ENCODE data around the gene PLEKHM3.

DNA sequence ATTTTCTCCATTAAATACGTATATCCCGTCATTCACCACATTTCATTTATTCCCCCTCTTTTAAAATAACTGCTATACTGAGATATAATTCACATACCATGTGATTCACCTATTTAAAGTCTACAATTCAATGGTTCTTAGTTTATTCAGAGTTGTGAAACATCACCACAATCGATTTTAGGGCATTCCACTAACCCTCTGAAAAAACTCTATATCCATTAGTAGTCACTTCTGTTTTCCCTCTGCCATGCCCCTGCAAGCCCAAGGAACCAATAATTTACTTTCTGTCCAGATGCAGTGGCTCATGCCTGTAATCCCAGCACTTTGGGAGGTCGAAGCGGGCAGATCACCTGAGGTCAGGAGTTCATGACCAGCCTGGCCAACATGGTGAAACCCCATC lies 160.1 kb downstream of the PLEKHM3 start:
- TF ChIP-seq, protein P1, sequence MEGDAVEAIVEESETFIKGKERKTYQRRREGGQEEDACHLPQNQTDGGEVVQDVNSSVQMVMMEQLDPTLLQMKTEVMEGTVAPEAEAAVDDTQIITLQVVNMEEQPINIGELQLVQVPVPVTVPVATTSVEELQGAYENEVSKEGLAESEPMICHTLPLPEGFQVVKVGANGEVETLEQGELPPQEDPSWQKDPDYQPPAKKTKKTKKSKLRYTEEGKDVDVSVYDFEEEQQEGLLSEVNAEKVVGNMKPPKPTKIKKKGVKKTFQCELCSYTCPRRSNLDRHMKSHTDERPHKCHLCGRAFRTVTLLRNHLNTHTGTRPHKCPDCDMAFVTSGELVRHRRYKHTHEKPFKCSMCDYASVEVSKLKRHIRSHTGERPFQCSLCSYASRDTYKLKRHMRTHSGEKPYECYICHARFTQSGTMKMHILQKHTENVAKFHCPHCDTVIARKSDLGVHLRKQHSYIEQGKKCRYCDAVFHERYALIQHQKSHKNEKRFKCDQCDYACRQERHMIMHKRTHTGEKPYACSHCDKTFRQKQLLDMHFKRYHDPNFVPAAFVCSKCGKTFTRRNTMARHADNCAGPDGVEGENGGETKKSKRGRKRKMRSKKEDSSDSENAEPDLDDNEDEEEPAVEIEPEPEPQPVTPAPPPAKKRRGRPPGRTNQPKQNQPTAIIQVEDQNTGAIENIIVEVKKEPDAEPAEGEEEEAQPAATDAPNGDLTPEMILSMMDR (conservative IDR thresholded peaks at IDR 0.05): no peak
- TF ChIP-seq EZH2 (IDR thresholded peaks at IDR 0.05; ENCODE audit: low read depth): no peak
